Esophagus squamous epithelium (tissue), 4 donors: ENCODE measurements around the gene PHKG2.

Experiments used
- CTCF ChIP-seq, 6 experiments: fragments of 450-650 bp in 4 of 6; fragments of 200-600 bp in 2 of 6; sonication (generic) in 2 of 6; IDR thresholded peaks; one replicate each; pipeline ENCODE4 v1.5.1; 2016 to 2019; ENCODE audit warnings: antibody characterized with exemption in 6 of 6, mild to moderate bottlenecking in 4 of 6, moderate library complexity in 4 of 6
- POLR2A ChIP-seq, 4 donors: fragments of 450-650 bp; IDR thresholded peaks; one replicate each; pipeline ENCODE4 v1.6.1; 2017; ENCODE audit warnings: antibody characterized with exemption in 4 of 4, mild to moderate bottlenecking in 4 of 4, moderate library complexity in 3 of 4

GRCh38 chr16:30737794-30738648 is 10.2 kb upstream of the PHKG2 start:
- TF ChIP-seq CTCF (IDR thresholded peaks at IDR 0.05) = no peak
- TF ChIP-seq POLR2A (IDR thresholded peaks at IDR 0.05) = no peak
